Vagina (tissue), 2 donors: ENCODE data around the gene RPTOR.

Experiments
- CTCF ChIP-seq, 3 experiments: fragments of 450-650 bp in 2 of 3; fragments of 200-600 bp in 1 of 3; sonication (generic) in 1 of 3; IDR thresholded peaks; one replicate each; pipeline ENCODE4 v1.5.1; 2017 to 2019; ENCODE audit warnings: antibody characterized with exemption in 3 of 3, mild to moderate bottlenecking in 2 of 3, moderate library complexity in 2 of 3
- POLR2A ChIP-seq, 2 donors: fragments of 450-650 bp; IDR thresholded peaks; one replicate each; pipeline ENCODE4 v1.6.1; 2017; ENCODE audit warnings: antibody characterized with exemption in 2 of 2, mild to moderate bottlenecking in 2 of 2, moderate library complexity in 2 of 2
- POLR2AphosphoS5 ChIP-seq, 2 donors: sonication (generic); formaldehyde crosslinking; IDR thresholded peaks; one replicate each; pipeline ENCODE4 v1.9.0; 2017; ENCODE audit warnings: antibody characterized with exemption in 2 of 2, mild to moderate bottlenecking in 2 of 2, low read depth in 1 of 2; ENCODE audit not compliant: insufficient read depth in 1 of 2

- TF ChIP-seq CTCF (IDR thresholded peaks at IDR 0.05) (no peak), POLR2AphosphoS5 (IDR thresholded peaks at IDR 0.05; ENCODE audit: insufficient read depth in 1 of 2, low read depth in 1 of 2) (no peak), POLR2A (IDR thresholded peaks at IDR 0.05) (no peak)
Measured at GRCh38 chr17:80598813-80599545, 54.3 kb downstream of the RPTOR start.
